Cardiac ventricle fibroblast (primary cell): ENCODE measurements around the gene APOL4. TPM values are rescaled to one million over a fixed set of nuclear protein-coding genes. Genes with fewer than 3 reads are reported as not detected.

Experiments
- total RNA-seq: library from RNA; depleted of rRNA; stranded (reverse); fragments of >200 nt; gene quantifications from 2 replicates; pipeline ENCODE4 v1.2.3, GENCODE V29; 2015

The APOL4 gene, protein sequence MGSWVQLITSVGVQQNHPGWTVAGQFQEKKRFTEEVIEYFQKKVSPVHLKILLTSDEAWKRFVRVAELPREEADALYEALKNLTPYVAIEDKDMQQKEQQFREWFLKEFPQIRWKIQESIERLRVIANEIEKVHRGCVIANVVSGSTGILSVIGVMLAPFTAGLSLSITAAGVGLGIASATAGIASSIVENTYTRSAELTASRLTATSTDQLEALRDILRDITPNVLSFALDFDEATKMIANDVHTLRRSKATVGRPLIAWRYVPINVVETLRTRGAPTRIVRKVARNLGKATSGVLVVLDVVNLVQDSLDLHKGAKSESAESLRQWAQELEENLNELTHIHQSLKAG
- 4.3 and 5.1 TPM in 2 replicates for total RNA-seq

DNA sequence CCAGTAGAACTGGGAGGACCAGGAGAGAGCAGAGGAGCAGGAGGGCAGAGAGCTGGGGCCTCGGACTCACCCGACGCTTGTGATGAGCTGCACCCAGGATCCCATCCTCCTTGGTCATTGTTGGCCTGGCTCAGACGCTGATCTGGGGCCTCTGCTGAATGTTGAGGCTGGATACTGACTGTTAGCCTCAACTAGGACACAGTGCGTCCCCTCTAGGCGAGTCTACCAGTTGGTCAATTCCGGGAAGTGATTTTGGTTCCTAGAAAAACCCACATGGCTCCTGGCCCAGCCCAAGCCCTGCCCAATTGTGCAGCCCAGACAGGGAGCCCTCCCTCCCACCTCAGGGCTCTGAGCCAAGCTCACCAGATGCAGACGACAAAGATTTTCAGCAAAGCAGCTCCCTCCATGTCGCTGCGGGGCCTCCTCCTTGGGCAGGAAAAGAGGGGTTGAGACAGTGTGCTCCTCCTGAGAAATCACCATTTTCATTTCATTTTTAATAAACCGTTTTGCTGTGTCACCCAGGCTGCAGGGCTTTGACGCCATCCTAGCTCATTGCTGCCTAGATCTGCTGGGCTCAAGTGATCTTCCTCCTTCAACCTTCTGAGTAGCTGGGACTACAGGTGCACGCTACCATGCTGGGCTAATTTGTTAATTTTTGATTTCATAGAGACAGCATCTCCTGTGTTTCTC lies at the start of gene APOL4:
Gene APOL4, minus strand, starts transcription at position 180 of the 690 bp plus-strand sequence. Its CDS starts 75 bp downstream, at position 105.

DNA sequence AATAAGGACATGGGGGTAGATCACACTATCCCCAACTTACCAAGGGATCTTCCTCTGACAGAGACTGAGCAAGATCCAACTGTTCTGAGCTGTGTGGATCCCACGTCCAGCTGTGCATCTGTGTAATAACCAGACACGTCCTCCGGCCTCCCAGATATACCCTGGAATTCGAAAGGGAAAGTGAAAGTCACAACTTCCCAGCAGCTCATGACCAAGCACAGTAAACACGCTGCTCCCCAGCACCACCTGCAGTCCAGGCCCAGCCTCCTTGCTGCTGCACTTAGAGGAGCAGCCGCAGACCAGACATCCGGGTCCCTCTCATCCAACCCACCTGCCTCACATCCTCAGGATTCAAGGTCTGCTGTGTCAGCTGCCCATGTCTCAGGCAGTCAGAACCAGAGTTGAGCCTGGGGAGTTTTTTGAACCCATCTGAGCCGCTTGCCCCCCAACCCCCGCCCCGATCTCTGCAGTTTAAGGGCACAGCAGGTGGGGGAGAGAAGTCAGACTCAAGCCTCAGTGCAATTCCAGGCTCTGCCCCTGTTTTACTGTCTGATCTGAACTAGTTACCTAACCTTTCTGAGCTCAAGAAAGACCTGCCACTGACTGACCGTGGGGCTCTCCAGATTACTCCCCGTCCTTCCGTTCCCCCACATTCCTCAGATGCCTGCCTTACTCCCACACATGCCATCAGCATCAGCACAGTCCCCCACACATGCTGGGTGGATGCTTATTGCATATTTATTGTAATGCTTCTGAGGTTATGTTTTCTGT lies 38.0 kb upstream of the APOL4 start, which contains the start of gene APOL2:
Gene APOL2, minus strand, starts transcription at position 127 of the 771 bp plus-strand sequence. CDS start 6,365 bp downstream, outside the sequence.

DNA sequence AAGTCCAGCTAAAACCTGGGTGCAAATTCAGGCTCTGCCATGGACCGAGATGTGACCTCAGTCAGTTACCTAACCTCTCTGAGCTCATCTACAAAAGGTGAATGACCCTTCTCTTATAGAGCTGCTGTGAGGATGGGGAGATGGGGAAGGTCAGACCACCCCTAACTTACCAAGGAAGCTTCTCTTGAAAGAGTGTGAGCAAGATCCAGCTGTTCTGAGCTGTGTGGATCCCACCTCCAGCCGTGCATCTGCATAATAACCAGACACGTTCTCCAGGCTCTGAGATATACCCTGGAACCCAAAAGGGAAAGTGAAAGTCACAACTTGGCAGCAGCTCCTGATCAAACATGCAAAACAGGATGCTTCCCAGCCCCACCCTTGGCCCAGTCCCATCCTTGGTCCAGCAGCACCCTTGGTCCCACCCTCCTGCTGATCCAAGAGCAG lies 41.1 kb downstream of the APOL4 start, which contains the start of gene APOL3:
Gene APOL3, minus strand, starts transcription at position 257 of the 444 bp plus-strand sequence. CDS start 11,700 bp downstream, outside the sequence.

Other genes with a start within 250 kb of the APOL4 start
- gene RBFOX2, start 173.0 kb downstream of the APOL4 start, total RNA-seq = 98.7 and 104 TPM in 2 replicates
- gene APOL3, start 41.1 kb downstream of the APOL4 start, total RNA-seq = 13.9 and 22.9 TPM in 2 replicates
- 28.3 and 31.0 TPM in 2 replicates for gene APOL2, start 37.7 kb upstream of the APOL4 start, total RNA-seq
- gene APOL1, start 51.3 kb upstream of the APOL4 start, total RNA-seq = 17.5 and 18.8 TPM in 2 replicates
- gene MYH9, start 186.2 kb upstream of the APOL4 start, total RNA-seq = 227 and 236 TPM in 2 replicates